GM18505 (cell line): Measurements from ENCODE around the gene ARHGEF26.

Experiments used
- ATAC-seq: cut with Tn5 transposase; IDR thresholded peaks from one replicate; pipeline ENCODE4 v1.9.1; 2021; ENCODE audit not compliant: unreplicated experiment
- POLR2A ChIP-seq: IDR thresholded peaks from 4 replicates; pipeline ENCODE4 v1.6.1; 2011; ENCODE audit warnings: borderline replicate concordance; ENCODE audit not compliant: insufficient read depth, insufficient read length; ENCODE audit errors: extremely low read depth

ARHGEF26 gene

DNA sequence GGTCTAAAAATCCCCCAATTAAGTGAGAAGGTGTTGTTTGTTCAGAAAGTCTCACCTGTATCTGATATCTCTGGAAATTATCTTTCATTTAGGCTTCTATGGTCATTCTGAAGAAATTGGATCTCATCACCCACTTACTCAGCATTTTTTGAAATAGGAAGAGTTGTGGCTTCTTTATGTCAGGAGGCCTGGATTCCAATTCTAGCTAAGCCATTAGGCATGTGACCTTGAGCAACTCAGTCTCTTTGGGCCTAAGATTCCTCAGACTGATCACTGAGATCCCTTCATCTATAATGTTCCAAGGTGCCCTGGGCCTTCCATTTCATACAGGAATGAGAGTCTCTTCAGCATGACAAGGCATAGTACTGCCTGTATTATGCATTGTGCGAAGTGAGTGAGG is 70.3 kb downstream of the ARHGEF26 start:
- ATAC-seq = no peak
- TF ChIP-seq POLR2A = no peak

DNA sequence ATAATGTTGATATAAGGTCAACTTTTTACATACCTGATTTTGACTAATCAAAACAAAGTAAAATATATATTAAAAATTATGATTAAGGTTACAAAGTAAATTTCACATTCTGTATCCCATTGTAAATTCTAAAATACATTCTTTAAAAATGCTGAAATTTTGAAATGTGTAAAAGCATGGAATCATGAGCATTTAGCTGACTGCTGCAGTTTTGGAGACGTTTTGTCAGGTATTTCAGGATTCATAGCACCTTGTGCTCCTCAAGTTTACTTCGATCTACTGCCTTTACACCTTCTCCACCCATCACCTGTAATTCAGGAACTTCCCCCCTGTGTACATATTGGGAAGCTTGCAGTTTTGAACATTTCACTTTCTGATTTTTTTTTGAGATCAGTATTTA is 71.0 kb downstream of the ARHGEF26 start:
- no peak for TF ChIP-seq POLR2A

DNA sequence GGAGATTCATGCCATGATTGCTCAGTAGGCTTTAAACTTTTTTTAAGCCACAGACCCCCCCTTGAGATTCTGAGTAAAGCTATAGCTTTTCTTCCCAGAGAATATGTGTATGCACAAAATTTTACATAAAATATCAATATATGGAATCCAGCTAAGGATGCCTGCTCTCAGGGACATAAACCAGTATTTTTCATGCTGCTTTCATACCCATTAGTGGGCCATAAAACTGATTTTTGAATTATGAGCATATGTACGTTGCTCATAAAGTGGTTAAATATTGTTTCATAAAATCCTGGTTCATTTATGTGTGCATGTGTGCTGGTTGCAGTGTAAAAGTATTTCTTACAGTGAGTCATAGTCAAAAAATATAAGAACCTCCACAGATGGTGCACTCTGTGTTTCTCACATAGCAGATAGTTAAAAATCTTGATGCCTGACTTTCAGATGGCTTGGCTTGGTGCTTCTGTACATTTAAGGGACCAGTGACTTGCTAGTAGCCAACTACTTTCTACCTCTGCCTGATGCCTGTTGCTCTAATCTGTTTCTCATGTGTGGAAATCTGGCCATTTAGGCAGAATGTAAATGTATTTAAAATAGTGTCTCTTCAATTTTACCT is 71.9 kb downstream of the ARHGEF26 start:
- no peak for ATAC-seq

More for the DNA sequence above, 71.0 kb downstream of the ARHGEF26 start:
- ATAC-seq = no peak

DNA sequence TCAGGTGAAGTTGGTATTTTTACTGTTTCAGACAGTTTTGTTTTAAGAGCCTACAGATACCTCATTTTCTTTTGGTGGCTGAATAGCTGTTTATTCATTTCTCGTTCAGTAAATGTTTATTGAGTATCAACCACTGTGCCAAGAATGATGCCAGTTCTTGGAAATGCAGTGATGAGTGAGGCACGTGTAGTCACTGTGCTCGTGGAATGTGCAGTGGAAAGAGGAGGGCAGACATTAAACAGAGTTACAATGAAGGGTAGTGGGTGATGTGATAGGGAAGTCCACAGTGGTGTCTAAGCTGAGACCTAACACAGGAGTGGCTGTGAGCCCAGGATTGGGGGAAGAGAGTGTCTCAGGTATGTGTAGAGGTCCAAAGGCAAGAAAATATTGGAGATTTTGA is 73.7 kb downstream of the ARHGEF26 start:
- TF ChIP-seq POLR2A = no peak
- ATAC-seq = no peak

More for the DNA sequence above, 71.9 kb downstream of the ARHGEF26 start:
- no peak for TF ChIP-seq POLR2A

DNA sequence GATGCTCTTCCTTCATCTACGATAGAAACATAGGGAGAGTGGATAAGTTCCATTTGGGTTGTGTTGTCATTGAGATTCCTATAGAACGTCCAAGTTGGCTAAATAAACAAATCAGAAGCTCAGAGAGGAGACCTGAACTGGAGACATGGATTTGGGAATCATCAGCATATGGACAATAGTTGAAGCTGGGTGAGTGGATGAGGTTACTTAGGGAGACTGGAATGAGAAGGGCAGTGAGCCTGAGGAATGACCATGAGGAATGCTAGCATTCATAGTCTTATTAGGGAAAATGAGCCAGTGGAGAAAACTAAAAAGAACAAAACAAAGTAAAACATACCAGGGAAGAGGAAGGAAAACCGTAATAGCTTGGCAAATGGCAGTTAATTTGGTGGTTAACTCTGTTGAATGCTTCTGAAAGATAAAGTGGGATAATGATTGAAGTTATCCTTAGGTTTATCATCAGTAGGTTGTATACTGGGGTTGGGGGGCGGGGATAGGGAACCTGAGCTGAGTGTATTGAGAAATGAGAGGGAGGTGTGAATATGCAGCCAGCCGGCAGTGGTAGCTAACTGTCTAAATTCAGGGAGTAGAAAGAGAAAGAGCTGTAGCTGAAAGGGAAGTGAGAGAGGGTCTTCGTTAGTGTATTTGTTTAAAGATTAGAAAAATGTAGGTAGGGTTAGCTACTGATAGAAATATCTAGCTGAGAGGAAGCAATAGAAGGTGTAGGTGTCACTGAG is 74.6 kb downstream of the ARHGEF26 start:
- TF ChIP-seq POLR2A = no peak
- no peak for ATAC-seq

DNA sequence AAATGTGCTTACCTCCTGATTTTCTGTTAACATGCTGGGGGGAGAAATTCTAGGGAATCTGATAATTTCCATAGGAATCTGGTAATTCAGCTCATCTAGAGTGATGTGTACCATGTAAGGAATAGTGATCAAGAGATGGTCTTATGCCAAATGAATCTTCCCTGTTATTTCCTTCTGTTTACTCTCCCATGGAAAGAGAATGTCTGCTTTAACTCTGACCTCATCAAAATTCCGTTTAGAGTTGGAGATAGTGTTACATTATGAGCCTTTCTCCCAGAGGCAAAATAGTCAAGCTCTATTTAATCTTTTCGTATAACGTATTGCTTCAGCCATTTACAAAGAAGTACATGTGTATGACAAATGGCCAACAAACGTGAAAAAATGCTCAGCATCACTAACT is 76.6 kb downstream of the ARHGEF26 start:
- no peak for ATAC-seq
- TF ChIP-seq POLR2A = no peak

DNA sequence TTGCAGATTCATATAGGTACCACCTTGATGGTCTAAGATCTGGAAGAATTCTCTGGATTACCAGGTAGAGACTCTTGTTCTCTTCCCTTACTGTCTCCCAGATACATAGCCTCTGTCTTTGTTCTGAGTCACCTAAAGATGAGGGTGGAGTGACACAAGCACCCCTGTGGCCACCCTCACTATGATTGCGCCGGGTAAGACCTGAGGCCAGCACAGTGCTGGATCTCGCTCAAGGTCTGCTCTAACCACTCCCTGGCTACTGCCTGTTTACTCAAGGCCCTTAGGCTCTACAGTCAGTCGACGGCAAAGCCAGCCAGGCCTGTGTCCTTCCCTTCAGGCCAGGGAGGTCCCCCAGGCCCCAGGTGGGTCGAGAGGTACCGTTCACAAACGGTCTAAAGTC is 88.3 kb downstream of the ARHGEF26 start:
- TF ChIP-seq POLR2A = no peak
- ATAC-seq = no peak

DNA sequence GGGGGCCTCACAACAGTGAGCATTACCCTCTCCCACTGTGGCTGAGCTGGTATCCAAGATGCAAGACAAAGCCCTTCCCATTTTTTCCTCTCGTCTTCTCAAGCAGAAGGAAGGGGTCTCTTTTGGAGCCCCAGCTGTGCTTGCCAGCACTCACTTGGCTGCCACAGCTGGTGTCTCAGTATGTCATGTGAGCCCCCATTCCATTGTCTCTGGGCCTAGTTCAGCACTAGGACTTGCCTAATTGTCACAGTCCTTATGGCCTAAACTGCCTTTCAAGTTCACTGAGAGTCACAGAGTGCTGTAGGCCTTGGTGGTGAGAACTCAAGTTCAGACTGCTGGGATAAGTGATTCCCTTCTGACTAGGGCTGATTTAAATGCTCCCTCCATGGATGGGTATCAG is 89.8 kb downstream of the ARHGEF26 start:
- ATAC-seq = no peak
- TF ChIP-seq POLR2A = no peak

DNA sequence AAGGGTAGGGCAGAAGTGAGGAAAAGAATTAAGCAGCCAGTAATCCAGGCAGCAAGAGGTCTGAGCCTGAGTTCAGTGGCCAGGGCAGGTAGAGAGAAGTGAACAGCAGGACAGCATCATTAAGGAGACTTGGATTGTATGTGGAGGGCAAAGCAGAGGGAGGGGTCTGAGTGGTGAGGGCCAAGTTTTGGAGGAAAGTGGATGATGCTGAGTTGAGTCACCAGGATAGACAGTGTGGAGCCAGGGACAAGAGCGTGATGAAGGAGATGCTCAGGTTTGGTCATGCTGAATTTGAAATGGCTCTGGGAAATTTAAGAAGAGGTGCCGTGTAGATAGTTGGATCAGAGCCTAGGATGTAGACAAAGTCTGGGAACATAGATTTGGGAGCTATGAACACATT is 93.1 kb downstream of the ARHGEF26 start:
- TF ChIP-seq POLR2A = no peak
- no peak for ATAC-seq

DNA sequence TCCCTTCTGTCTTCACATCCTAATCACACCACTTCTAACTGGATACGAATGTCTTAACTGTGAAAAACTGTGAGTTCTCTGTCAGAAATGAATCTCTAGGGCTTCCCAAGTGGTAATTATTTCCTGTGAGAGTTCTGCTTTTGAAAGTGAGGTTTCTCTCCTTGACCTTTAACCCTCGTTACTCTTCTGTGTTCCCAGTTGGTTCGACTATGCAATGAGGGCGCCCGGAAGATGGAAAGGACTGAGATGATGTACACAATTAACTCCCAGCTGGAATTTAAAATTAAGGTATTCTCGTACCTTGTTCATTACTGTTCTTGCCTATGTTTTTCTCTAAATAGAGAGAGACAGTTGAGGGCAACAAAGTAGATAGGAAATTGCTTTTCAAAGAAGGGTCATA is 96.5 kb downstream of the ARHGEF26 start:
- TF ChIP-seq POLR2A = no peak
- ATAC-seq = no peak

DNA sequence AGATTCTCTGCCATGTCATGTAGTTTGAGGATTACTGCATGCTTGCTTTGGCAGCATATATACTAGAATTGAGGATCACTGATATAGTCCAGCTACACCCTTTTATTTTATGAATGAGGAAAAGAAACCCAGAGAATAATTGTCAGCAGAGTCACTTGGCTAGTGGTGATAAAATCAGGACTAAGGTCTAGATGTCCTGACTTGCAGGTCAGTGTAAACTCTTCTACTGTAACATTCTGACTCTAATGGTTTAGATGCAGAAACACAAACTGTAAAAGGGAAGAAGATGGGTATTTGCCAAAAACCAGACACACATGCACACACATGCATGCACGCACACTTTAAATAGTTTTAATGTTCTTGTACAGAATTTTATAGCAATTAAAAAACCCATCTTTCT is 97.5 kb downstream of the ARHGEF26 start:
- no peak for TF ChIP-seq POLR2A
- ATAC-seq = no peak

DNA sequence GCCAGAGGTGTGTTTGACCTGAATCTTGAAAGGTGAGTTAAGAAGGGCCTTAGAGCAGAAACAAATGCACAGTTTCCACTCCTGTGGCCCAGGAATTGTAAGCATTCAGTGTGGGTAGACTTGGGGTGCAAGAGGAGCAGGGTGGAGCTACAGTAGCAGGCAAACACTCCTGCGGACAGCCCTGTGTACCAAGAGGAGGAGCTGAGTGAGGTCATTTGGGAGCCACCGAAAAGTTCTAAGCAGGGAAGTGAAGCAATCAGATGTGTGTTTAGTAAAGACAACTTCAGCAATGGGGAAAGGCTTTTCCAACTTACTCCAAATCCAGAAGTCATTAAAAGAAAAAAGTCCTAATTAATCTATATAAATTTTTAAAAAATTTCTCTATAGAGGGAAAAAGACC is 99.3 kb downstream of the ARHGEF26 start:
- TF ChIP-seq POLR2A = no peak
- no peak for ATAC-seq

DNA sequence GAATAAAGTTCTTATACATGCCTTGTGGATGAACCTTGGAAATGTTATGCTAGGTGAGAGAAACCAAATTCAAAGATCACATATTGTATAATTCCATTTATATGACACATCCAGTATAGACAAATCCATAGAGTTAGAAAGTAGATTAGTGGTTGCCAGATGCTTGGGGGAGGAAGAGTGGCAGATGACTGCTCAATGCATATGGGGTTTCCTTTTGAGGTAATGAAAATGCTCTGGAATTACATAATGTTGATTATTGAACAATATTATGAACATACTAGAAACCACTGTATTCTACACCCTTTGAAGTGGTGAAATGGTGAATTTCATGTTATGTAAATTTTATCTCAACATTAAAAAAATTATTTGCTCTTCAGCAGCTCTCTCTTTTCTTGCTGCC is 102.3 kb downstream of the ARHGEF26 start:
- no peak for TF ChIP-seq POLR2A
- no peak for ATAC-seq

DNA sequence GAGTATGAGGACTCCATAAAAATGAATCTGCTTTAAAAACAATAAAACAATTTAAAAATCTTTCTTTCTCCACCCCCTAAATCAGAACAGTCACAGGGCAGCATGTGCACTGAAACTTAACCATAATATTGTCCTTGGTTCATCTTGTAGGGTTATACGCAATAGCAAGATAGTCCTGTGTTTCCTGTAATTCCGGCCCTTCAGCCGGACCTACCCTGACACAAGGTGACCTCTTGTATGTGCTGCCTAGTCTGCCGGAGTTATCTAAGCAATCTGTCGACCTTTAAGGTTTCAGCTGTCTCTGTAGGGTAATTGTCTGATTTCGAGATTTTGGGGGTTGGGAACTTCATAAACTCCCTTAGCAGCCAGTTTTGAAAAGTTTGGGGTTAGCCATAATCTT is 103.2 kb downstream of the ARHGEF26 start:
- no peak for ATAC-seq
- TF ChIP-seq POLR2A = no peak

DNA sequence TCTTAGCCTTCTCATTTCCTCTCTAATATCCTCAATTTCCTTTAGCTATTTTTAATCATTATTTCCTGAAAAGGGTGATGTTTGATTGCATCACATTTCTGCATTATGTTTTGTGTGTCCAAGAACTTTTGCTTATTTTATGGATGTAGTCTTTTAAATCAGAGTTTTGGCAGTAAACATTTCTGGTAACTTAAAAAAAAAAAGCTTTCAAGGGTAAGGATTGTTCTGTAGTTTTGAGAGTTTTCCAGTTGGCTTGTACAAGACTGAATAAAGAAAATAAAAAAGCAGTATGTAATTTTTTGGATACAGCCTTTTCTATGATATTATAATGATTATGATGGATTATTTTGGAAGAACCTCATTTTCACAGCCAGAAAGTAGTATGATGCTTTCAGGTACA is 103.7 kb downstream of the ARHGEF26 start:
- no peak for ATAC-seq
- no peak for TF ChIP-seq POLR2A

DNA sequence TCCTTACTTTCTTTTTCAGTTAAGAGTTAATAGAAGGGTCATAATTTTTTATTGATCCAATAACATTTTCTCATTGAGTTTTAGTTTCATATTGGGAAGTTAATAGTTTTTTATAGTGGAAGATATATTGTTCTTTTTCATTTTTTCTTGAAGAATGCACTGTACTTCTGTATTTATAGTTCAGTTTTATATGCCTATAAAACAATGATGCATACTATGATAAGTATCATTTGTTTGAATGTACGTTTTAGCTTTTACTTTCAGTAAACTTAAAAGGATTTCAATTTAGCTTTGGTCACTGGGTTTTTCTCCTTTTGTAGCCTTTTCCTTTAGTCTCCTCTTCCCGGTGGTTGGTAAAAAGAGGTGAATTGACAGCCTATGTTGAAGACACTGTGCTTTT is 104.3 kb downstream of the ARHGEF26 start:
- ATAC-seq = no peak
- no peak for TF ChIP-seq POLR2A

DNA sequence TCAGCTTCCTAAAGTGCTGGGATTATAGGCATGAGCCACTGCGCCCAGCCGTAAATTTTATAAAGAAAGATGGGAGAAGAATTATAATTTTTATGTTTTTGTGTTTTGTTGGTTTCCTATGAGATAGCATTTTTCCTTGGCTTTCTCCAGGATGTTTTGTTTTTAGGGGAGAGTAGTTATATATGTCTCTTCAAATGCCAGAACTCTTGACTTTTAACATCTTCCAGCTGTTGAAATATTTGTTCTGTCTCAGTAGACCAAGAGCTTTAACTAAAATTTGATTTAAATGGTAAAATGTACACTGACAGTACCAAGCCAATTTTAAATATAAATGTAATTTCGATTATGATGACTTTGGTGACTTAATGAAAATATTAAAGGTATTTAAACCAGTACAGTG is 106.3 kb downstream of the ARHGEF26 start:
- no peak for TF ChIP-seq POLR2A
- ATAC-seq = no peak
